ENCODE data around the gene S100A5. TPM values are rescaled to one million over a fixed set of nuclear protein-coding genes. Genes with fewer than 3 reads are reported as not detected.
"Not testable (repeated sequence)": the region's sequence is repeated elsewhere in the genome, so short reads cannot be mapped to it uniquely, and the experiment has no call there.

Gene S100A5, protein sequence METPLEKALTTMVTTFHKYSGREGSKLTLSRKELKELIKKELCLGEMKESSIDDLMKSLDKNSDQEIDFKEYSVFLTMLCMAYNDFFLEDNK
- total RNA-seq, result not detected
- polyA plus RNA-seq, result not detected
- long read RNA-seq, donor 1, result 0 reads
- long read RNA-seq, donor 2, result 0 reads
- long read RNA-seq, donor 3, partial matches to known transcripts, result 0 of 1 reads
- long read RNA-seq, donor 3, other reads (novel, unspliced or antisense), result 1 of 1 reads

- Histone ChIP-seq H3K36me3 (peaks cover 0 to 12% (median 0%) of the 10 kb centered on the region in 9 donors), H3K9me3 (no peaks in the 10 kb centered on the region), H3K4me1 (peaks cover 7 to 83% (median 24%) of the 10 kb centered on the region in 9 donors), H3K4me3 (no peak within 1 kb of the TSS), H3K27me3 (no peaks in the 10 kb centered on the region), H3K27ac (peak within 1 kb of the TSS in 6 of 10 donors; percentile 9 to 84 (median 32))
- intact Hi-C loops (cut with DNase I), result no loop called here
- DNase-seq (no peak), ATAC-seq (no peak)
- 83 to 90% methylated on average over 11 of the region's 11 CpGs for WGBS, 2 donors
- TF ChIP-seq CTCF (IDR thresholded peaks at IDR 0.05), result no peak
These were observed at the start of gene S100A5 for GRCh38 chr1:153540394-153541361. Gene S100A5, minus strand, starts transcription at chr1:153540934. Its CDS starts 743 bp downstream, at chr1:153540191.

- Histone ChIP-seq H3K9me3 (no peaks in the 10 kb centered on the region), H3K4me3 (no peak overlapping the region), H3K36me3 (no peaks in the 10 kb centered on the region), H3K27me3 (no peaks in the 10 kb centered on the region), H3K4me1 (peaks cover 0 to 9% (median 0%) of the 10 kb centered on the region in 9 donors), H3K27ac (no peak overlapping the region)
- TF ChIP-seq CTCF (IDR thresholded peaks at IDR 0.05), result no peak
- DNase-seq (no peak), ATAC-seq (no peak)
- 74 to 82% methylated on average over 2 of the region's 2 CpGs for WGBS, 2 donors
- intact Hi-C loops (cut with DNase I), result loop anchor here in 1 of 10 donors (5.0 kb wide), 1 partner anchor 221 kb away; no protein-coding TSS in a partner anchor
These were observed 47.7 kb upstream of the S100A5 start for GRCh38 chr1:153588482-153588881.

- H3K27me3 ChIP-seq, H3K27ac ChIP-seq, H3K4me1 ChIP-seq, H3K9me3 ChIP-seq, DNase-seq, H3K4me3 ChIP-seq, ATAC-seq, H3K36me3 ChIP-seq: not testable (repeated sequence)
- intact Hi-C loops (cut with DNase I), result loop anchor here in 1 of 10 donors (5.0 kb wide), 1 partner anchor 221 kb away; no protein-coding TSS in a partner anchor
- WGBS, 2 donors, result 90 to 92% methylated on average over 10 of the region's 10 CpGs
These were observed 47.3 kb upstream of the S100A5 start for GRCh38 chr1:153588033-153588432.

DNA sequence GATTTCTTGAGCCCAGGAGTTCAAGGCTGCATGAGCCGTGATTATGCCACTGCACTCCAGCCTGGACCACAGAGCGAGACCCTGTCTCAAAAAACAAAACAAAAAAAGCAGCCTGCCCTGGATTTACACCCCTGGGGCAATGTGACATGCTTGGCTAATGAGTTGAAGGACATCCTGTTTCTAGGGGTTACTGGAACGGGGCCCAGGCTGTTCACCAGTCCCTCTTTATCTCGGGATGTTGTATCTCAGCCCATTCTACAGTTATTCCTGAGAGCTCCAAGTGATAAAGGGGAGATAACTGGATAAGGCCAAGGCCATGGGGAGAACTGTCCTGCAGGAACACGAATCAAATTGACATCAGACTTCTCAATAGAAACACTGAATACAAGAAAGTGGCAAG, 46.6 kb upstream of the S100A5 start:
- ATAC-seq (peak in 3 of 8 donors; percentile 53 to 67 (median 55)), DNase-seq (no peak)
- H3K4me3 ChIP-seq, result no peak overlapping the region
- no peak overlapping the region for H3K27ac ChIP-seq
- no peaks in the 10 kb centered on the region for H3K9me3 ChIP-seq
- no peaks in the 10 kb centered on the region for H3K36me3 ChIP-seq
- intact Hi-C loops (cut with DNase I), result loop anchor here in 1 of 10 donors (5.0 kb wide), 1 partner anchor 220 kb away; no protein-coding TSS in a partner anchor
- peaks cover 0 to 9% (median 0%) of the 10 kb centered on the region in 9 donors for H3K4me1 ChIP-seq
- WGBS, 2 donors, result 30 to 34% methylated on average over 5 of the region's 5 CpGs
- TF ChIP-seq CTCF (IDR thresholded peaks at IDR 0.05), result no peak
- H3K27me3 ChIP-seq, result no peaks in the 10 kb centered on the region

Data from heart right ventricle (tissue), 16 donors.